Measurements from ENCODE around the gene INTS11.

Gene INTS11

GRCh38 chr1:1264026-1264425, 60.4 kb downstream of the INTS11 start:
- H3K4me2 ChIP-seq (ENCODE audit: low read length) = no peak overlapping the region
- H3K36me3 ChIP-seq (ENCODE audit: control insufficient read depth, low read length) = peaks cover 79% of the 10 kb centered on the region
- H3K4me3 ChIP-seq (ENCODE audit: low read length) = no peak overlapping the region
- H3K79me2 ChIP-seq (ENCODE audit: control insufficient read depth, low read length) = peaks cover 54% of the 10 kb centered on the region
- H3K9me2 ChIP-seq (replicated peaks; ENCODE audit: control insufficient read depth, low read length) = no peaks in the 10 kb centered on the region
- no peak for TF ChIP-seq CTCF (IDR thresholded peaks at IDR 0.05; ENCODE audit: low read depth, low read length, poor library complexity, severe bottlenecking)
- TF ChIP-seq EZH2phosphoT487 (IDR thresholded peaks at IDR 0.05; ENCODE audit: borderline replicate concordance, low read length) = no peak
- no peaks in the 10 kb centered on the region for H3K9me3 ChIP-seq (ENCODE audit: control insufficient read depth, insufficient read depth, low read length)
- no peaks in the 10 kb centered on the region for H3K27me3 ChIP-seq (ENCODE audit: control insufficient read depth, low read length)
- no peaks in the 10 kb centered on the region for H4K20me1 ChIP-seq (ENCODE audit: control insufficient read depth, insufficient read depth, low read depth, low read length)
- no peak overlapping the region for H3K27ac ChIP-seq (ENCODE audit: low read depth, low read length)
- peaks cover 19% of the 10 kb centered on the region for H3K4me1 ChIP-seq (ENCODE audit: control insufficient read depth, low read length)
- 0 out of 2 replicates have a peak, but pooled peaks cover 3% of the 10 kb centered on the region for H3F3A ChIP-seq (ENCODE audit: control insufficient read depth, insufficient read depth)

GRCh38 chr1:1262758-1263157, 61.7 kb downstream of the INTS11 start:
- Histone ChIP-seq H3F3A (ENCODE audit: control insufficient read depth, insufficient read depth) (0 out of 2 replicates have a peak, but pooled peaks cover 3% of the 10 kb centered on the region), H4K20me1 (ENCODE audit: control insufficient read depth, insufficient read depth, low read depth, low read length) (no peaks in the 10 kb centered on the region), H3K4me2 (ENCODE audit: low read length) (no peak overlapping the region), H3K9me3 (ENCODE audit: control insufficient read depth, insufficient read depth, low read length) (no peaks in the 10 kb centered on the region), H3K36me3 (ENCODE audit: control insufficient read depth, low read length) (peaks cover 76% of the 10 kb centered on the region), H3K27ac (ENCODE audit: low read depth, low read length) (no peak overlapping the region), H3K27me3 (ENCODE audit: control insufficient read depth, low read length) (no peaks in the 10 kb centered on the region), H3K9me2 (replicated peaks; ENCODE audit: control insufficient read depth, low read length) (no peaks in the 10 kb centered on the region), H3K4me3 (ENCODE audit: low read length) (no peak overlapping the region), H3K79me2 (ENCODE audit: control insufficient read depth, low read length) (peaks cover 49% of the 10 kb centered on the region), H3K4me1 (ENCODE audit: control insufficient read depth, low read length) (peaks cover 19% of the 10 kb centered on the region)
- TF ChIP-seq EZH2phosphoT487 (IDR thresholded peaks at IDR 0.05; ENCODE audit: borderline replicate concordance, low read length) (no peak), CTCF (IDR thresholded peaks at IDR 0.05; ENCODE audit: low read depth, low read length, poor library complexity, severe bottlenecking) (no peak)

- 0 out of 2 replicates have a peak, but pooled peaks cover 3% of the 10 kb centered on the region for H3F3A ChIP-seq (ENCODE audit: control insufficient read depth, insufficient read depth)
- H3K4me2 ChIP-seq (ENCODE audit: low read length) = no peak overlapping the region
- no peaks in the 10 kb centered on the region for H3K27me3 ChIP-seq (ENCODE audit: control insufficient read depth, low read length)
- no peaks in the 10 kb centered on the region for H3K9me3 ChIP-seq (ENCODE audit: control insufficient read depth, insufficient read depth, low read length)
- H3K36me3 ChIP-seq (ENCODE audit: control insufficient read depth, low read length) = peaks cover 69% of the 10 kb centered on the region
- H3K4me3 ChIP-seq (ENCODE audit: low read length) = no peak overlapping the region
- no peaks in the 10 kb centered on the region for H4K20me1 ChIP-seq (ENCODE audit: control insufficient read depth, insufficient read depth, low read depth, low read length)
- TF ChIP-seq CTCF (IDR thresholded peaks at IDR 0.05; ENCODE audit: low read depth, low read length, poor library complexity, severe bottlenecking) = no peak
- no peak for TF ChIP-seq EZH2phosphoT487 (IDR thresholded peaks at IDR 0.05; ENCODE audit: borderline replicate concordance, low read length)
- peaks cover 19% of the 10 kb centered on the region for H3K4me1 ChIP-seq (ENCODE audit: control insufficient read depth, low read length)
- H3K27ac ChIP-seq (ENCODE audit: low read depth, low read length) = no peak overlapping the region
- H3K79me2 ChIP-seq (ENCODE audit: control insufficient read depth, low read length) = peaks cover 42% of the 10 kb centered on the region
- H3K9me2 ChIP-seq (replicated peaks; ENCODE audit: control insufficient read depth, low read length) = no peaks in the 10 kb centered on the region
Measured at GRCh38 chr1:1262071-1262470, 62.4 kb downstream of the INTS11 start.
